ENCODE results near the gene TMEM185A.
"Not testable (repeated sequence)": the region's sequence is repeated elsewhere in the genome, so short reads cannot be mapped to it uniquely, and the experiment has no call there.

The TMEM185A gene

DNA sequence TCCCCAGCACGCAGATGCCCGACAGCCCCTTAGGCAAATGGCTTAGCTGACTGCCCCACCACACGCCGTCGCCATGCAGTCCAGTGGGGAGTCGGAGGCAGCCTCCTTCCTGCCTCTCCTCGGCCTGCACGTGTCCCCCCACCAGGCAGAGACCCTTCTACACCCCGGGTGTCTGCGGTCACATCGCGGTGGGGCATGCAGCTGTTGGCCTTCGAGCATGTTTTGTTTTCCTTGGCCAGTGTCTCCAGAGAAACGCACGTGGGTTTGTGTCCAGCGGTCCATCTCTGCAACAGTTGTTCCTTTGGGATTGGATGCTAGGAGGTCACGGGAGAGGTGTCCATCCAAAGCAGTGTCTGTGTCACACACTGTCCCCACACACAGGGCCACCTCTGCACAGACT lies 36.4 kb downstream of the TMEM185A start, which contains the start of gene HSFX2:
HSFX2 (minus strand) TSS at position 101 of the 400 bp plus-strand sequence. CDS start 614 bp downstream, outside the sequence.
- H3K4me1 Mint-ChIP-seq (ENCODE audit: low read depth); H3K27ac Mint-ChIP-seq; H3K4me3 Mint-ChIP-seq; H3K9me3 Mint-ChIP-seq; H3K27me3 Mint-ChIP-seq; H3K36me3 Mint-ChIP-seq (ENCODE audit: low read depth): not testable (repeated sequence)

GRCh38 chrX:149590993-149591392 lies 40.6 kb downstream of the TMEM185A start:
- not testable (repeated sequence) for H3K27me3 Mint-ChIP-seq; H3K4me3 Mint-ChIP-seq; H3K9me3 Mint-ChIP-seq; H3K4me1 Mint-ChIP-seq (ENCODE audit: low read depth); H3K27ac Mint-ChIP-seq; H3K36me3 Mint-ChIP-seq (ENCODE audit: low read depth)

- H3K27me3 Mint-ChIP-seq; H3K9me3 Mint-ChIP-seq; H3K36me3 Mint-ChIP-seq (ENCODE audit: low read depth); H3K27ac Mint-ChIP-seq; H3K4me1 Mint-ChIP-seq (ENCODE audit: low read depth); H3K4me3 Mint-ChIP-seq: not testable (repeated sequence)
These were observed 44.2 kb downstream of the TMEM185A start, which contains the start of gene MAGEA9B for GRCh38 chrX:149587359-149587758. MAGEA9B (minus strand) TSS chrX:149587459; CDS start chrX:149583179, 4,280 bp downstream.

DNA sequence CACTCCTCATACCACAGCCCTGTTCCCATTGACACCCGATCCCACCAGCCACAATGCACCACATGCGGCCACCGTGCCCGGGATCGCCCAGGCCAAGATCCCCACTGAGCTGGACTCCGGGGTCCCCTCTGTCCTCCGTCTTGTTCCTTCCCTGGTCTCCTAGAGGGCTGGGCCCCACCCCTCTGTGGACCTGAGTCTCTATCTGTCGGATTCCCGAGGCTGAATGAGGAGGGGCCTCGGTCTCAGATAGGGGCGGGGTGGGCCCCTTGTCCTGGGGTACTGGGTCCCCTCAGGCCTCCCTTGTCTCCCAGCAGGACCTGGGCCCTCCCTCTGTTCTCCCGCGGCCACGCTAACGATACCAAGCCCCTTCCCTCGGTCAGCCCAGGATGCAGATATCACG lies 46.0 kb downstream of the TMEM185A start:
- not testable (repeated sequence) for H3K4me3 Mint-ChIP-seq; H3K27me3 Mint-ChIP-seq; H3K4me1 Mint-ChIP-seq (ENCODE audit: low read depth); H3K9me3 Mint-ChIP-seq; H3K36me3 Mint-ChIP-seq (ENCODE audit: low read depth); H3K27ac Mint-ChIP-seq

GRCh38 chrX:149573456-149573855 lies 58.1 kb downstream of the TMEM185A start:
- H3K9me3 Mint-ChIP-seq; H3K4me3 Mint-ChIP-seq; H3K36me3 Mint-ChIP-seq (ENCODE audit: low read depth); H3K27ac Mint-ChIP-seq; H3K27me3 Mint-ChIP-seq: not testable (repeated sequence)
- peaks cover 13% of the 10 kb centered on the region for H3K4me1 Mint-ChIP-seq (ENCODE audit: low read depth)

- Mint-ChIP-seq H3K27me3 (peaks cover 4% of the 10 kb centered on the region), H3K36me3 (ENCODE audit: low read depth) (no peaks in the 10 kb centered on the region), H3K9me3 (no peaks in the 10 kb centered on the region), H3K27ac (peak overlapping the region; percentile 79), H3K4me3 (peak overlapping the region; percentile 37), H3K4me1 (ENCODE audit: low read depth) (peaks cover 13% of the 10 kb centered on the region)
These were observed 58.8 kb downstream of the TMEM185A start for GRCh38 chrX:149572743-149573142.

DNA sequence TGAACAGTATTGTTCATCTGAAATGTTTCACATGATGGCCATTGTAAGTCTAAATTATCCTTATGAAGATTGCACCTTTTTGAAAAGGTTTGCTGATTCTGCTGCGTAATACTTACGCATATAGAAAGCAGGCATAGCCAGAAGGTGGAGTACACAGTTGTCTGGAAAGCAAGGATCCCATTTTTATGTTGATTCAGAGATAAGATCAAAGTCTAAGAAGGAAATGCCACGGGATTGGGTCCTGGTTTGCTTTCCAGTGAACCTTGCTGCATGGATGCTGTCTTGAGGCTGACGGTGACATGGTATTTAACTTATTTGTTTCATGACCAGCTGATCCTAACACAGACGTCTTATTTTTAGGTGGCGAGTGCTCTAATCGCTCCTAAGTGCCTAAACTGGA lies 59.8 kb downstream of the TMEM185A start:
- Mint-ChIP-seq H3K4me3 (no peak overlapping the region), H3K9me3 (no peaks in the 10 kb centered on the region), H3K36me3 (ENCODE audit: low read depth) (no peaks in the 10 kb centered on the region), H3K4me1 (ENCODE audit: low read depth) (peaks cover 13% of the 10 kb centered on the region), H3K27me3 (peaks cover 4% of the 10 kb centered on the region), H3K27ac (no peak overlapping the region)

DNA sequence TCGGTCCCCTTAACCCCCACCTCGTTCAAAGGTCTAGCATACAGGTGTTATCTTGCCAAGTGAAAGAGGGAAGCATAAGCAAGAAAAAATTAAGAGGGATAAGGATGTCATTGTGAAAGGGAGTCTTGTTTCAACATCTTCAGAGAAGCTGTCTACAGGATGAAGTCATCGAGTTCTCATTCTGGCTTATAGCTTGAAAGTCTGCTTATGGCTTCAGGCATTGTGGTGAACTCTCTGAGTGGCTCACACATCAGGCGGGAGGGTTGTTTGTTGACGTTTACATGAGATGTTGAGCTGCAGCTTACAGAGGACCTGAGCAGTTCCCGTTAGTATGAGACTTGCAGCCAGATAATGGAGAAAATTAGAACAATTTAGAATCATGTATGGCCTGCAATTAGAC lies 60.9 kb downstream of the TMEM185A start:
- no peak overlapping the region for H3K4me3 Mint-ChIP-seq
- peaks cover 4% of the 10 kb centered on the region for H3K27me3 Mint-ChIP-seq
- H3K36me3 Mint-ChIP-seq (ENCODE audit: low read depth), result no peaks in the 10 kb centered on the region
- no peaks in the 10 kb centered on the region for H3K9me3 Mint-ChIP-seq
- no peak overlapping the region for H3K27ac Mint-ChIP-seq
- H3K4me1 Mint-ChIP-seq (ENCODE audit: low read depth), result peaks cover 13% of the 10 kb centered on the region

DNA sequence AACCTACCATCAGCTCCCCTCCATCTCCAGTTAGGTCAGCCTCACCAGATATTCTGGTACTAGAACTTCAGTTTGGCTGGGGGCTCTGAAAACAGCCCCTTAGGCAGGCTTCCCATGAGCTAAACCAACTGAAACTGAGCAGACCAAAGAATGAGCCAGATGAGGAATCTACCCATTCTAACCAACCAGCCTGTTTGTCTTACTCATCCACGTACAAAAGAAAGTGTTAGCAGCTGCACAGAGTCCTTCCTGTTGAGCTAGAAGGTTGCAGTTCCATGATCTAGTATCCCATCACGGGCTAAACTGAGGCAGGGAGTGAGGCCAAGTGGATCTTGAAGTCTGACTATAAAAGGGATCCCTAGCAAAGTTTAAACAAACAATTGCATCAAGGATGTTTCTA lies 61.8 kb downstream of the TMEM185A start:
- H3K9me3 Mint-ChIP-seq, result no peaks in the 10 kb centered on the region
- no peak overlapping the region for H3K27ac Mint-ChIP-seq
- H3K36me3 Mint-ChIP-seq (ENCODE audit: low read depth), result no peaks in the 10 kb centered on the region
- peaks cover 4% of the 10 kb centered on the region for H3K27me3 Mint-ChIP-seq
- peaks cover 13% of the 10 kb centered on the region for H3K4me1 Mint-ChIP-seq (ENCODE audit: low read depth)
- H3K4me3 Mint-ChIP-seq, result no peak overlapping the region

DNA sequence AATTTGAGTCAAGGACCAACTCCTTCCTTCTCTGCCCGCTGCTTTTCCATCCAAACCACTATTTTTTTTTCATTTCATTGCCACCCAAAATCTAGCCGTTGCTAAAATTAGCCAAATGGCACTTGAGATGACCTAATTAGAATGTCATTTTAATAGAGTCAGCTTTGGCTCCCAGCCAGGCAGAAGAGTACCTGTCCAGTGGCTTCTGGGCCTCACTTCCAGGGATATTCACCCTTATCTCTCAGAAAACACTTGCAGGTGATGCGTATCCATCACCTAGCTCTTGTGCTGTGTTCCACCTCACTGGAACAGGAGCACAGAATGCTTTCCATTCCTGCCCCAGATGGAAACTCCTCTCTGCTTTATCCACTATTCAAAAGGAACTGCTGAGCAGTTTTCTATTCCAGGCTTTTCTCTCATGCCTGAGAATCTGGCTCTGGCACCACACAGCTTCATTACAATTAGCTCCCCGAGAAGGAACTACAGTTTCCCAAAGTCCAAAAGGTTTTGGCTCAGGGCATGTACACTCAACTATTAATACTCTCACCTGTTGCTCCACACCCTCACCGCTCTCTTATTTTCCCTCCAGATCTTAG lies 62.8 kb downstream of the TMEM185A start:
- H3K36me3 Mint-ChIP-seq (ENCODE audit: low read depth), result no peaks in the 10 kb centered on the region
- H3K4me1 Mint-ChIP-seq (ENCODE audit: low read depth), result peaks cover 13% of the 10 kb centered on the region
- no peak overlapping the region for H3K27ac Mint-ChIP-seq
- no peaks in the 10 kb centered on the region for H3K9me3 Mint-ChIP-seq
- H3K27me3 Mint-ChIP-seq, result peaks cover 4% of the 10 kb centered on the region
- H3K4me3 Mint-ChIP-seq, result no peak overlapping the region

DNA sequence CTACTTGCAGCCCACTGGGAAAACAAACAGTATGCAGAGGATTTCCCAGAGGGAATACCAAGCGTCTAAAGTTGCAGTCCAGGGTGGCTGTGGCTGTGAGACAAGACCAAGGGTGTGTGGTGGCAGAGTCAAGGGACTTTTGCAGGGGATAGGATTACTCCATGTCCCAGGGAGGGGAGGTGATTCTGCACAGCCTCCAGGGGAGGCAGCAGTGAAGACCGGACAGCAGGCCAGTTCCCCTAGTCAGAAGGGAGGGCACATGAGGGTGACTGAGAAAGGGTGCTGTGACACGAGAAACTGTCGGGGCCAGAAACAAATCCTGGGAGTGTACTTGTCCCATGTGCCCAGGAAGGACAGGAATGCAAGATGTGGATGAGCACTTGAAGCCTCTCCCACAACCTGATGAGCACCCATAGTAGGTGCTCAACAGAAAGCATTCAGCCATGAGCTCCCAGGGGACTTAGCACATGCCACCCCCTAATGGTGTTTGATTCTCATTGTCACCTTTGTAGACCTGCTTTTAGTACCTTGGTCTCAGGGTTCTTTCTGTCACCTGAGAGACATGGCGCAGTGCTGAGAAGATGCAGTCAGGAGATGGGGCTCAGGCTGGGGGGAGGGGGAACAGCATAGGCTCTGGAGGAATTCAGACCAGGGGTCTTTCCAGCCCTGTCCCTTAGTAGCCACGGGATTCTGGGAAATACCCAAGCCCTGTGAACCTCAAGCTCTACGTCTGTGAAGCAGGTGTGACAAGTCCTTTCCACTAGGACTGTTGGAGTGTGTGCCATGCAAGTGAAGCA lies 63.8 kb downstream of the TMEM185A start:
- Mint-ChIP-seq H3K27ac (no peak overlapping the region), H3K4me1 (ENCODE audit: low read depth) (peaks cover 9% of the 10 kb centered on the region), H3K36me3 (ENCODE audit: low read depth) (no peaks in the 10 kb centered on the region), H3K9me3 (no peaks in the 10 kb centered on the region), H3K4me3 (no peak overlapping the region), H3K27me3 (peaks cover 4% of the 10 kb centered on the region)

- no peaks in the 10 kb centered on the region for H3K27me3 Mint-ChIP-seq
- H3K4me3 Mint-ChIP-seq, result no peak overlapping the region
- no peaks in the 10 kb centered on the region for H3K36me3 Mint-ChIP-seq (ENCODE audit: low read depth)
- no peak overlapping the region for H3K27ac Mint-ChIP-seq
- H3K9me3 Mint-ChIP-seq, result no peaks in the 10 kb centered on the region
- no peaks in the 10 kb centered on the region for H3K4me1 Mint-ChIP-seq (ENCODE audit: low read depth)
These were observed 68.2 kb downstream of the TMEM185A start for GRCh38 chrX:149563359-149563758.

DNA sequence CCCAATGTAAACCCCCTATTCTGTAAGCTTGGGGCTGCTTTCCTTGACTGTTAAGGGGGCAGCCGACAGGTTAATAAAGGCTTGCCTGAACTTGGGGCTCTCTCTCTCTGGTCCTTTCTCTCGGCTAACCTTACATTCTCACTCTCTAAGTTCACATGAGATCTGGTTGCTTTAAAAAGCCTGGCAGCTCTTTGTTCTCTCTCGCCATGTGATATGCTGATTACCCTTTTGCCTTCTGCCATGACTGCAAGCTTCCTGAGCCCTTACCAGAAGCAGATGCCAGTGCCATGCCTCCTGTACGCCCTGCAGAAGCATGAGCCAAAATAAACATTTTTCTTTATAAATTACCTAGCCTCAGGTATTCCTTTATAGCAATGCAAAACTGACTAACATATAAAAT lies 76.3 kb downstream of the TMEM185A start:
- H3K9me3 Mint-ChIP-seq; H3K4me1 Mint-ChIP-seq (ENCODE audit: low read depth); H3K27me3 Mint-ChIP-seq; H3K36me3 Mint-ChIP-seq (ENCODE audit: low read depth); H3K4me3 Mint-ChIP-seq; H3K27ac Mint-ChIP-seq: not testable (repeated sequence)

GRCh38 chrX:149551939-149552248 lies 79.7 kb downstream of the TMEM185A start:
- H3K36me3 Mint-ChIP-seq (ENCODE audit: low read depth); H3K4me3 Mint-ChIP-seq; H3K4me1 Mint-ChIP-seq (ENCODE audit: low read depth); H3K27ac Mint-ChIP-seq; H3K27me3 Mint-ChIP-seq; H3K9me3 Mint-ChIP-seq: not testable (repeated sequence)

GRCh38 chrX:149551245-149551938 lies 80.2 kb downstream of the TMEM185A start:
- H3K27me3 Mint-ChIP-seq; H3K36me3 Mint-ChIP-seq (ENCODE audit: low read depth); H3K27ac Mint-ChIP-seq; H3K4me3 Mint-ChIP-seq; H3K9me3 Mint-ChIP-seq; H3K4me1 Mint-ChIP-seq (ENCODE audit: low read depth): not testable (repeated sequence)

Data from stimulated activated naive CD8-positive, alpha-beta T cell treated with anti-CD3 and anti-CD28 coated beads, Interleukin-15, Interleukin-2, amounts not matched to agents 100 ng/mL and 50 ng/mL, for 24 hours (primary cell).